DOHH2 (cell line): Measurements from ENCODE around the gene SPINT1.

ENCODE experiments used
- H3F3A ChIP-seq: fragments of 200-600 bp; sonication (generic), shearing (Covaris generic); 2 replicates; pipeline ENCODE4 v1.6.0; 2016; ENCODE audit warnings: antibody characterized with exemption, mild to moderate bottlenecking; ENCODE audit not compliant: control insufficient read depth, insufficient read depth
- H3K27ac ChIP-seq: fragments of 200-600 bp; sonication (generic); 2 replicates; pipeline ENCODE4 v1.5.1; 2014; ENCODE audit warnings: low read depth, mild to moderate bottlenecking, low read length, moderate library complexity
- H3K27me3 ChIP-seq: fragments of 200-600 bp; sonication (generic); 2 replicates; pipeline ENCODE4 v1.6.1; 2014; ENCODE audit warnings: mild to moderate bottlenecking, low read length, mixed read lengths; ENCODE audit not compliant: control insufficient read depth
- H3K36me3 ChIP-seq: fragments of 200-600 bp; sonication (generic); 2 replicates; pipeline ENCODE4 v1.6.1; 2014; ENCODE audit warnings: mild to moderate bottlenecking, low read length, moderate library complexity, mixed read lengths; ENCODE audit not compliant: control insufficient read depth
- H3K4me1 ChIP-seq: fragments of 200-600 bp; sonication (generic); 2 replicates; pipeline ENCODE4 v1.6.1; 2014; ENCODE audit warnings: mild to moderate bottlenecking, low read length, mixed read lengths; ENCODE audit not compliant: control insufficient read depth
- H3K4me2 ChIP-seq: fragments of 200-600 bp; sonication (generic); 2 replicates; pipeline ENCODE4 v1.6.0; 2014; ENCODE audit warnings: mild to moderate bottlenecking, low read length, moderate library complexity
- H3K4me3 ChIP-seq: fragments of 200-600 bp; sonication (generic); 2 replicates; pipeline ENCODE4 v1.5.1; 2014; ENCODE audit warnings: mild to moderate bottlenecking, low read length, mixed read lengths
- H3K79me2 ChIP-seq: fragments of 200-600 bp; sonication (generic); 2 replicates; pipeline ENCODE4 v1.6.1; 2014; ENCODE audit warnings: mild to moderate bottlenecking, low read length, mixed read lengths; ENCODE audit not compliant: control insufficient read depth
- H3K9me2 ChIP-seq: fragments of 200-600 bp; sonication (generic); replicated peaks from 2 replicates; pipeline ENCODE4 v1.6.1; 2014; ENCODE audit warnings: mild to moderate bottlenecking, low read length, mixed read lengths; ENCODE audit not compliant: control insufficient read depth
- H3K9me3 ChIP-seq: fragments of 200-600 bp; sonication (generic); 2 replicates; pipeline ENCODE4 v1.6.1; 2014; ENCODE audit warnings: antibody characterized with exemption, low read length, mixed read lengths; ENCODE audit not compliant: control insufficient read depth, insufficient read depth
- H4K20me1 ChIP-seq: fragments of 200-600 bp; sonication (generic); 2 replicates; pipeline ENCODE4 v1.6.0; 2014; ENCODE audit warnings: low read depth, mild to moderate bottlenecking, antibody characterized with exemption, low read length, moderate library complexity; ENCODE audit not compliant: control insufficient read depth, insufficient read depth
- EZH2phosphoT487 ChIP-seq: fragments of 200-600 bp; sonication (generic); IDR thresholded peaks from 2 replicates; pipeline ENCODE4 v1.6.1; 2017; ENCODE audit warnings: borderline replicate concordance, mild to moderate bottlenecking, antibody characterized with exemption, low read length, moderate library complexity, mixed read lengths
- TF ChIP-seq, protein P1 (sequence below): fragments of 200-600 bp; sonication (generic); IDR thresholded peaks from one replicate; pipeline ENCODE4 v1.5.1; 2014; ENCODE audit warnings: antibody characterized with exemption, mild to moderate bottlenecking, low read depth, low read length; ENCODE audit not compliant: poor library complexity, severe bottlenecking

Gene SPINT1

DNA sequence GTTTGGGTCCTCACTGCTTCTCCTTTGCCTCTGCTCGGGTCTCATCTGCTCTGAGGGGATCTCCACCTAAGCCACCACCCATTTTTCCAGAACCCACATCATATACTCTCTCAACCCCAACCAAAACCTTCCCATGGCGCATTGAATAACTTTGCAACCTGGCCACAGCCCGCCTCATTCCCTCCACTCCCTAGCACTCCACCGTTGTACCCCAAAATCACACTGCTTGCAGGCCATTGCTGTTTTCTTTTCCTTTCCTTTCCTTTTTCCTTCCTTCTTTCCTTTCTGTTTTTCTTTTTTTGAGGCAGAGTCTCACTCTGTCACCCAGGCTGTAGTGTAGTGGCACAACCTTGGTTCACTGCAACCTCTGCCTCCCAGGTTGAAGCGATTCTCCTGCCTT lies 47.3 kb downstream of the SPINT1 start:
- H3K27me3 ChIP-seq, result no peaks in the 10 kb centered on the region
- peaks cover 8% of the 10 kb centered on the region for H3K36me3 ChIP-seq
- H3K79me2 ChIP-seq, result peaks cover 19% of the 10 kb centered on the region
- TF ChIP-seq, protein P1, sequence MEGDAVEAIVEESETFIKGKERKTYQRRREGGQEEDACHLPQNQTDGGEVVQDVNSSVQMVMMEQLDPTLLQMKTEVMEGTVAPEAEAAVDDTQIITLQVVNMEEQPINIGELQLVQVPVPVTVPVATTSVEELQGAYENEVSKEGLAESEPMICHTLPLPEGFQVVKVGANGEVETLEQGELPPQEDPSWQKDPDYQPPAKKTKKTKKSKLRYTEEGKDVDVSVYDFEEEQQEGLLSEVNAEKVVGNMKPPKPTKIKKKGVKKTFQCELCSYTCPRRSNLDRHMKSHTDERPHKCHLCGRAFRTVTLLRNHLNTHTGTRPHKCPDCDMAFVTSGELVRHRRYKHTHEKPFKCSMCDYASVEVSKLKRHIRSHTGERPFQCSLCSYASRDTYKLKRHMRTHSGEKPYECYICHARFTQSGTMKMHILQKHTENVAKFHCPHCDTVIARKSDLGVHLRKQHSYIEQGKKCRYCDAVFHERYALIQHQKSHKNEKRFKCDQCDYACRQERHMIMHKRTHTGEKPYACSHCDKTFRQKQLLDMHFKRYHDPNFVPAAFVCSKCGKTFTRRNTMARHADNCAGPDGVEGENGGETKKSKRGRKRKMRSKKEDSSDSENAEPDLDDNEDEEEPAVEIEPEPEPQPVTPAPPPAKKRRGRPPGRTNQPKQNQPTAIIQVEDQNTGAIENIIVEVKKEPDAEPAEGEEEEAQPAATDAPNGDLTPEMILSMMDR, result no peak
- no peak for TF ChIP-seq EZH2phosphoT487
- peaks cover 34% of the 10 kb centered on the region for H3K4me1 ChIP-seq
- H3F3A ChIP-seq, result no peaks in the 10 kb centered on the region
- H3K9me3 ChIP-seq, result no peaks in the 10 kb centered on the region
- no peak overlapping the region for H3K4me3 ChIP-seq
- H4K20me1 ChIP-seq, result no peaks in the 10 kb centered on the region
- H3K9me2 ChIP-seq, result no peaks in the 10 kb centered on the region
- H3K27ac ChIP-seq, result no peak overlapping the region
- peak overlapping the region; percentile 49 for H3K4me2 ChIP-seq

DNA sequence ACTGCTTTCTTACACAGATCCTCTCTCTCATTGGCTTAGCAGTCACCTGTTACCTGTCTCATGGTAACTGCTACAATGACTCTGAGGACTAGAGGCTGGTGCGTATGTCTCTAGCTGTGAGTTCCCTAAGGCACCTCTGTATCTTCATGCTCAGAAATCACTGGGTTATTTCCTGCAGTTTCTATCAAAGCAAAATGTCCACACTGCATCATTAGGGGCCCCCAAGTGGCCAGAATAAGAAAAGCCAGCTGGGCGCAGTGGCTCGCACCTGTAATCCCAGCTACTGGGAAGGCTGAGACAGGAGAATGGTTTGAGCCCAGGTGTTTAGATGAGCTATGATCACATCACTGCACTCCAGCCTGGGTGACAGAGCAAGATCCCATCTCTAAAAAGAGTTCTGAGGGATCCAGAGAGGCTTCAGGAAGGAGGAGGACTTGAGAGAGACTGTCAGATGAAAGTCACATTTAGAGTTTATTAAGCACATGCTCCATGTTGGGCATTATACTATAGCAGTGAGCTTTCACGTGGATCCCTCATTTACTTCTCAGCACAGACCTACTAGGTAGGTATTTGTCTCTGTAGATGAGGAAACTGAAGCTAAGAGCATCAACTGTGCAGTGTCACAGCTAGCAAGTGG lies 48.1 kb downstream of the SPINT1 start:
- Histone ChIP-seq H3K4me2 (peak overlapping the region; percentile 49), H3F3A (no peaks in the 10 kb centered on the region), H3K9me2 (no peaks in the 10 kb centered on the region), H3K4me1 (peaks cover 34% of the 10 kb centered on the region), H3K79me2 (peaks cover 20% of the 10 kb centered on the region), H4K20me1 (no peaks in the 10 kb centered on the region), H3K36me3 (peaks cover 13% of the 10 kb centered on the region), H3K27ac (no peak overlapping the region), H3K4me3 (no peak overlapping the region), H3K9me3 (no peaks in the 10 kb centered on the region), H3K27me3 (no peaks in the 10 kb centered on the region)
- TF ChIP-seq EZH2phosphoT487, result no peak
- TF ChIP-seq, protein P1, result peak; percentile 86

DNA sequence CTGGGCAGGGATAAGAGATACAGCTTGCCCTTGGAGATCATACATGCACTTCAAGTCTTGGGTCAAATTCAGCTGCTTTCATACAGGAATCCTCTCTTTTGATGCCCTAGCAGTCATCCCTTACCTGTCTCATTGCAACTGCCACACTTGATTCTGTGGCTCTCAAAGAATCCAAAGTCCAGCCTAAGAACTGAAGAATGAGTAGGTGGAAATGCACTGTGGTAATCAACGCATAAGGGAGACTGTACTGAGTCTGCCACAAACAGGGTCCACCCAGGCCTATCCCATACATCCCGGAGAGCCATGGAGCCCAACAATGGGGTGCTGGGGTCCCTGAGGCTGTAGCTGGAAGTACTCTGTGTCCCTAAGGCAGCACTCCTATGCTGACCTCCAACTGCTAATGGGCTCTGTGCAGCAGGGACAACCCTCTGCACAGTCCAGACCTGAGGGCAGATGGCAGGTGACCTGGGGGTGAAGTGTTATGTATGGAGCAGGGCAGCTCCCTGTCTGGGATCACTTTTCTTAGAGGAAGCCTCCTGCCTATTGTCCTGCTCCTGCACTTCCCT lies 48.7 kb downstream of the SPINT1 start:
- H3K27ac ChIP-seq, result no peak overlapping the region
- no peak for TF ChIP-seq EZH2phosphoT487
- TF ChIP-seq, protein P1, result no peak
- peaks cover 17% of the 10 kb centered on the region for H3K36me3 ChIP-seq
- no peaks in the 10 kb centered on the region for H3K27me3 ChIP-seq
- peaks cover 20% of the 10 kb centered on the region for H3K79me2 ChIP-seq
- H3K9me3 ChIP-seq, result no peaks in the 10 kb centered on the region
- H3K4me3 ChIP-seq, result no peak overlapping the region
- no peak overlapping the region for H3K4me2 ChIP-seq
- peaks cover 3% of the 10 kb centered on the region for H3F3A ChIP-seq
- peaks cover 34% of the 10 kb centered on the region for H3K4me1 ChIP-seq
- H4K20me1 ChIP-seq, result no peaks in the 10 kb centered on the region
- no peaks in the 10 kb centered on the region for H3K9me2 ChIP-seq
